ENCODE data around the gene MYH7.
A peak's percentile ranks its signal among the peaks of the same experiment; 100 is the strongest.

Gene MYH7

DNA sequence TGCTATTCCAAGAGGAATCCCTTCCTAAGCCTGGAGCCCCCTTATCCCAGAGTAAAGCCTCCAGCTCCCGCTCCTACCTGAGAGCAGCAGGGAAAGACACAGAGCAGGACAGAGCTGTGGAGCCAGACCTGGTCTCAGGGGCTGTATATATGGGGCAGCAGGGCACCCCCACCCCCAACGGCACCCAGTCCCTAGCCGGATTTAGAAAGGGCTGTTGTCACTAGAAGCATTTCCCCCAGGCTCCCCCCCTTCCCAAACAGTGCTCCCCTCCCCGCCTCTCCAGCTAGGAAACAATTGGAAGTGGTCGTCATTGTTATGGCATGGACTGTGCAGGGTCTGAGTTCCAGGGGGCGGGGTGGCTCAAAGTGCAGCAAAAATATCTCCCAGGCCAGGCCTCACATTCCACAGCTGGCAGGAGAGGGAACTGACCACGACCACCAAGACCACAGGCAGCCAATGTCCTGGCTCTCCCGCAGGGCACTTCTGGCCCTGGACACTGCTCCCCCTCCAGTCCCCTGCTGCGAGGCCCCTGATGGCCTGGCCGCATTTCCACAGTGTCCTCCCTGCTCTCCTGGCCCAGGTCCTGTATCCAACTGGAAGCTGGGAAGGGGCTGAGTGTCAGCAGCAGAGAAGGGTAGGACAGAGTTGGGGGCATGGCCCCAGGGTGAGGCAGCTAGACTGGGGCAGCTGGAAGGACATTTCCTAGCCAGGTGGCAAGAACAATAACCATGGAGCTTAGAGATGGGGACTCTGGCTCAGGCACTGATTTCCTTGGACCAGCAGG is at the start of gene MYH7:
TSS of gene MYH7 (minus strand) at position 118 of the 784 bp plus-strand sequence. CDS start 1,928 bp downstream, outside the sequence.
- TF ChIP-seq ESRRG (CRISPR knock-in tag; IDR thresholded peaks at IDR 0.05) (no peak), TOX (CRISPR knock-in tag; IDR thresholded peaks at IDR 0.05; ENCODE audit: borderline replicate concordance) (no peak), ZNF70 (CRISPR knock-in tag; IDR thresholded peaks at IDR 0.05) (no peak), TCF4 (CRISPR knock-in tag; IDR thresholded peaks at IDR 0.05; ENCODE audit: borderline replicate concordance) (no peak), ZFP30 (CRISPR knock-in tag; IDR thresholded peaks at IDR 0.05) (no peak), BACH2 (CRISPR knock-in tag; IDR thresholded peaks at IDR 0.05; ENCODE audit: borderline replicate concordance) (no peak), ZC3H10 (CRISPR knock-in tag; IDR thresholded peaks at IDR 0.05) (no peak), ISL1 (CRISPR knock-in tag; IDR thresholded peaks at IDR 0.05) (no peak), ARNTL (CRISPR knock-in tag; IDR thresholded peaks at IDR 0.05; ENCODE audit: borderline replicate concordance, low read depth) (no peak), CSDC2 (CRISPR knock-in tag; IDR thresholded peaks at IDR 0.05) (no peak), OSR1 (CRISPR knock-in tag; IDR thresholded peaks at IDR 0.05) (no peak), ZNF565 (CRISPR knock-in tag; conservative IDR thresholded peaks at IDR 0.05; ENCODE audit: low read depth) (no peak)
- TF ChIP-seq, protein P1, sequence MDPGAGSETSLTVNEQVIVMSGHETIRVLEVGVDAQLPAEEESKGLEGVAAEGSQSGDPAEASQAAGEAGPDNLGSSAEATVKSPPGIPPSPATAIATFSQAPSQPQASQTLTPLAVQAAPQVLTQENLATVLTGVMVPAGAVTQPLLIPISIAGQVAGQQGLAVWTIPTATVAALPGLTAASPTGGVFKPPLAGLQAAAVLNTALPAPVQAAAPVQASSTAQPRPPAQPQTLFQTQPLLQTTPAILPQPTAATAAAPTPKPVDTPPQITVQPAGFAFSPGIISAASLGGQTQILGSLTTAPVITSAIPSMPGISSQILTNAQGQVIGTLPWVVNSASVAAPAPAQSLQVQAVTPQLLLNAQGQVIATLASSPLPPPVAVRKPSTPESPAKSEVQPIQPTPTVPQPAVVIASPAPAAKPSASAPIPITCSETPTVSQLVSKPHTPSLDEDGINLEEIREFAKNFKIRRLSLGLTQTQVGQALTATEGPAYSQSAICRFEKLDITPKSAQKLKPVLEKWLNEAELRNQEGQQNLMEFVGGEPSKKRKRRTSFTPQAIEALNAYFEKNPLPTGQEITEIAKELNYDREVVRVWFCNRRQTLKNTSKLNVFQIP (CRISPR knock-in tag; IDR thresholded peaks at IDR 0.05; ENCODE audit: borderline replicate concordance, low read depth) = no peak
- TF ChIP-seq, protein P2, sequence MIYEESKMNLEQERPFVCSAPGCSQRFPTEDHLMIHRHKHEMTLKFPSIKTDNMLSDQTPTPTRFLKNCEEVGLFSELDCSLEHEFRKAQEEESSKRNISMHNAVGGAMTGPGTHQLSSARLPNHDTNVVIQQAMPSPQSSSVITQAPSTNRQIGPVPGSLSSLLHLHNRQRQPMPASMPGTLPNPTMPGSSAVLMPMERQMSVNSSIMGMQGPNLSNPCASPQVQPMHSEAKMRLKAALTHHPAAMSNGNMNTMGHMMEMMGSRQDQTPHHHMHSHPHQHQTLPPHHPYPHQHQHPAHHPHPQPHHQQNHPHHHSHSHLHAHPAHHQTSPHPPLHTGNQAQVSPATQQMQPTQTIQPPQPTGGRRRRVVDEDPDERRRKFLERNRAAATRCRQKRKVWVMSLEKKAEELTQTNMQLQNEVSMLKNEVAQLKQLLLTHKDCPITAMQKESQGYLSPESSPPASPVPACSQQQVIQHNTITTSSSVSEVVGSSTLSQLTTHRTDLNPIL (CRISPR knock-in tag; IDR thresholded peaks at IDR 0.05; ENCODE audit: low read depth) = no peak
- TF ChIP-seq, protein P3, sequence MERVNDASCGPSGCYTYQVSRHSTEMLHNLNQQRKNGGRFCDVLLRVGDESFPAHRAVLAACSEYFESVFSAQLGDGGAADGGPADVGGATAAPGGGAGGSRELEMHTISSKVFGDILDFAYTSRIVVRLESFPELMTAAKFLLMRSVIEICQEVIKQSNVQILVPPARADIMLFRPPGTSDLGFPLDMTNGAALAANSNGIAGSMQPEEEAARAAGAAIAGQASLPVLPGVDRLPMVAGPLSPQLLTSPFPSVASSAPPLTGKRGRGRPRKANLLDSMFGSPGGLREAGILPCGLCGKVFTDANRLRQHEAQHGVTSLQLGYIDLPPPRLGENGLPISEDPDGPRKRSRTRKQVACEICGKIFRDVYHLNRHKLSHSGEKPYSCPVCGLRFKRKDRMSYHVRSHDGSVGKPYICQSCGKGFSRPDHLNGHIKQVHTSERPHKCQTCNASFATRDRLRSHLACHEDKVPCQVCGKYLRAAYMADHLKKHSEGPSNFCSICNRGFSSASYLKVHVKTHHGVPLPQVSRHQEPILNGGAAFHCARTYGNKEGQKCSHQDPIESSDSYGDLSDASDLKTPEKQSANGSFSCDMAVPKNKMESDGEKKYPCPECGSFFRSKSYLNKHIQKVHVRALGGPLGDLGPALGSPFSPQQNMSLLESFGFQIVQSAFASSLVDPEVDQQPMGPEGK (CRISPR knock-in tag; IDR thresholded peaks at IDR 0.05; ENCODE audit: borderline replicate concordance) = no peak
- TF ChIP-seq, protein P4, sequence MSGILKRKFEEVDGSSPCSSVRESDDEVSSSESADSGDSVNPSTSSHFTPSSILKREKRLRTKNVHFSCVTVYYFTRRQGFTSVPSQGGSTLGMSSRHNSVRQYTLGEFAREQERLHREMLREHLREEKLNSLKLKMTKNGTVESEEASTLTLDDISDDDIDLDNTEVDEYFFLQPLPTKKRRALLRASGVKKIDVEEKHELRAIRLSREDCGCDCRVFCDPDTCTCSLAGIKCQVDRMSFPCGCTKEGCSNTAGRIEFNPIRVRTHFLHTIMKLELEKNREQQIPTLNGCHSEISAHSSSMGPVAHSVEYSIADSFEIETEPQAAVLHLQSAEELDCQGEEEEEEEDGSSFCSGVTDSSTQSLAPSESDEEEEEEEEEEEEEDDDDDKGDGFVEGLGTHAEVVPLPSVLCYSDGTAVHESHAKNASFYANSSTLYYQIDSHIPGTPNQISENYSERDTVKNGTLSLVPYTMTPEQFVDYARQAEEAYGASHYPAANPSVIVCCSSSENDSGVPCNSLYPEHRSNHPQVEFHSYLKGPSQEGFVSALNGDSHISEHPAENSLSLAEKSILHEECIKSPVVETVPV (CRISPR knock-in tag; IDR thresholded peaks at IDR 0.05) = no peak
- TF ChIP-seq, protein P5, sequence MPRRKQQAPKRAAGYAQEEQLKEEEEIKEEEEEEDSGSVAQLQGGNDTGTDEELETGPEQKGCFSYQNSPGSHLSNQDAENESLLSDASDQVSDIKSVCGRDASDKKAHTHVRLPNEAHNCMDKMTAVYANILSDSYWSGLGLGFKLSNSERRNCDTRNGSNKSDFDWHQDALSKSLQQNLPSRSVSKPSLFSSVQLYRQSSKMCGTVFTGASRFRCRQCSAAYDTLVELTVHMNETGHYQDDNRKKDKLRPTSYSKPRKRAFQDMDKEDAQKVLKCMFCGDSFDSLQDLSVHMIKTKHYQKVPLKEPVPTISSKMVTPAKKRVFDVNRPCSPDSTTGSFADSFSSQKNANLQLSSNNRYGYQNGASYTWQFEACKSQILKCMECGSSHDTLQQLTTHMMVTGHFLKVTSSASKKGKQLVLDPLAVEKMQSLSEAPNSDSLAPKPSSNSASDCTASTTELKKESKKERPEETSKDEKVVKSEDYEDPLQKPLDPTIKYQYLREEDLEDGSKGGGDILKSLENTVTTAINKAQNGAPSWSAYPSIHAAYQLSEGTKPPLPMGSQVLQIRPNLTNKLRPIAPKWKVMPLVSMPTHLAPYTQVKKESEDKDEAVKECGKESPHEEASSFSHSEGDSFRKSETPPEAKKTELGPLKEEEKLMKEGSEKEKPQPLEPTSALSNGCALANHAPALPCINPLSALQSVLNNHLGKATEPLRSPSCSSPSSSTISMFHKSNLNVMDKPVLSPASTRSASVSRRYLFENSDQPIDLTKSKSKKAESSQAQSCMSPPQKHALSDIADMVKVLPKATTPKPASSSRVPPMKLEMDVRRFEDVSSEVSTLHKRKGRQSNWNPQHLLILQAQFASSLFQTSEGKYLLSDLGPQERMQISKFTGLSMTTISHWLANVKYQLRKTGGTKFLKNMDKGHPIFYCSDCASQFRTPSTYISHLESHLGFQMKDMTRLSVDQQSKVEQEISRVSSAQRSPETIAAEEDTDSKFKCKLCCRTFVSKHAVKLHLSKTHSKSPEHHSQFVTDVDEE (CRISPR knock-in tag; IDR thresholded peaks at IDR 0.05) = no peak
- ATAC-seq = no peak

DNA sequence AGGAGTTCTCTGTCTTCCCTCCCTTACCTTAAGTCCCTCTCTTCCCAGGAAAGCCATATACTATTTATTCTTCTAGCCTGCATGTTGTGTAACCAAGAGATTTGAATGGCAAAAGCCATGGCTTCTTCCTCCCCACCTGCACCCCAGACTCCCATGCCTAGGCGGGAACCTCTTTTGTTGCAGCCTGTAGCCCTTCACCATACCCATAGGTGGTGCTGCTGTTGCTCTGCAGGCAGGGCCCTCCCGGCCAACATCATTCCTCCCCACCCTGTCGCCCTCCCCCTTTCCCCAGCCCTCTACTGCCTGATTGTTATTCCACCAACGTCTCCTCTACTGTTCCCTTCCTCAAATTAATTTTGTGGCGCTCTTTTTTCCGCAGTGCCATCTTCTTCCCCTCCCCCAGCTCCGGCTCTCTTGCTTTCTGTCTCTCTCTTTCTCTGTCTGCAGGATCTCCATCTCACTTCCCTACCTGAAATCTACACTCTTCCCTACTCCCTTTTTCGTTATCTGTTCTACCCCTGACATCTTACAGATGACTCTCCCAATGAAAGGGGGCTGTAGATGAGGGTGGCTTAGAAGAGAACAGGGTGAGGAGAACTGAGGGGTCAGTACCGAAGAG is 47.9 kb upstream of the MYH7 start:
- TF ChIP-seq TCF4 (CRISPR knock-in tag; IDR thresholded peaks at IDR 0.05; ENCODE audit: borderline replicate concordance) (no peak), SNAI2 (CRISPR knock-in tag; IDR thresholded peaks at IDR 0.05) (no peak), ARNTL (CRISPR knock-in tag; IDR thresholded peaks at IDR 0.05; ENCODE audit: borderline replicate concordance, low read depth) (no peak), ISL1 (CRISPR knock-in tag; IDR thresholded peaks at IDR 0.05) (no peak), ZFP30 (CRISPR knock-in tag; IDR thresholded peaks at IDR 0.05) (no peak), ZNF565 (CRISPR knock-in tag; conservative IDR thresholded peaks at IDR 0.05; ENCODE audit: low read depth) (no peak), OSR1 (CRISPR knock-in tag; IDR thresholded peaks at IDR 0.05) (no peak), PPARA (CRISPR knock-in tag; IDR thresholded peaks at IDR 0.05; ENCODE audit: borderline replicate concordance) (no peak), ZFP3 (CRISPR knock-in tag; IDR thresholded peaks at IDR 0.05) (no peak), ZNF70 (CRISPR knock-in tag; IDR thresholded peaks at IDR 0.05) (no peak)
- TF ChIP-seq, protein P4 (CRISPR knock-in tag; IDR thresholded peaks at IDR 0.05) = no peak
- peak; percentile 92 for ATAC-seq
